ENCODE measurements around the gene CAAP1. TPM values are rescaled to one million over a fixed set of nuclear protein-coding genes. Genes with fewer than 3 reads are reported as not detected.

The CAAP1 gene, protein sequence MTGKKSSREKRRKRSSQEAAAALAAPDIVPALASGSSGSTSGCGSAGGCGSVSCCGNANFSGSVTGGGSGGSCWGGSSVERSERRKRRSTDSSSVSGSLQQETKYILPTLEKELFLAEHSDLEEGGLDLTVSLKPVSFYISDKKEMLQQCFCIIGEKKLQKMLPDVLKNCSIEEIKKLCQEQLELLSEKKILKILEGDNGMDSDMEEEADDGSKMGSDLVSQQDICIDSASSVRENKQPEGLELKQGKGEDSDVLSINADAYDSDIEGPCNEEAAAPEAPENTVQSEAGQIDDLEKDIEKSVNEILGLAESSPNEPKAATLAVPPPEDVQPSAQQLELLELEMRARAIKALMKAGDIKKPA
- 18.5 TPM for total RNA-seq
- polyA plus RNA-seq (ENCODE audit: insufficient read depth in 1 of 8, insufficient read length in 8 of 8, low replicate concordance in 1 of 8) = 10 to 100 TPM; 16.2 to 18.9 (median 17.5) TPM
- long read RNA-seq, donor 1, partial matches to known transcripts = 0 of 1 reads
- long read RNA-seq, donor 1, other reads (novel, unspliced or antisense) = 0 of 1 reads
- long read RNA-seq, donor 2 = 0 reads
- long read RNA-seq, donor 3, transcript CAAP1-201 (6 exons, 2,791 nt) = major isoform, 6 of 7 reads
- long read RNA-seq, donor 3, partial matches to known transcripts = 0 of 7 reads
- long read RNA-seq, donor 3, other reads (novel, unspliced or antisense) = 0 of 7 reads
- long read RNA-seq, donor 4, partial matches to known transcripts = 0 of 2 reads
- long read RNA-seq, donor 4, other reads (novel, unspliced or antisense) = 0 of 2 reads
- long read RNA-seq, donor 5, transcript CAAP1-201 (6 exons, 2,791 nt) = major isoform, 10 of 10 reads
- long read RNA-seq, donor 5, partial matches to known transcripts = 0 of 10 reads
- long read RNA-seq, donor 5, other reads (novel, unspliced or antisense) = 0 of 10 reads
- long read RNA-seq, donor 6, partial matches to known transcripts = 0 of 4 reads
- long read RNA-seq, donor 6, other reads (novel, unspliced or antisense) = 0 of 4 reads
- long read RNA-seq, donor 7, transcript CAAP1-201 (6 exons, 2,791 nt) = major isoform, 6 of 7 reads
- long read RNA-seq, donor 7, partial matches to known transcripts = 0 of 7 reads
- long read RNA-seq, donor 7, other reads (novel, unspliced or antisense) = 0 of 7 reads
- long read RNA-seq, donor 8, partial matches to known transcripts = 0 of 2 reads
- long read RNA-seq, donor 8, other reads (novel, unspliced or antisense) = 0 of 2 reads
- long read RNA-seq, donor 9, partial matches to known transcripts = 0 of 5 reads
- long read RNA-seq, donor 9, other reads (novel, unspliced or antisense) = 0 of 5 reads
- long read RNA-seq, donor 10, partial matches to known transcripts = 0 of 7 reads
- long read RNA-seq, donor 10, other reads (novel, unspliced or antisense) = 0 of 7 reads
- long read RNA-seq, donor 11, partial matches to known transcripts = 0 of 4 reads
- long read RNA-seq, donor 11, other reads (novel, unspliced or antisense) = 0 of 4 reads

GRCh38 chr9:26892251-26893029, at the start of gene CAAP1:
CAAP1 (minus strand) TSS chr9:26892802; CDS start chr9:26892715, 87 bp downstream.
- Histone ChIP-seq H3K4me3 (ENCODE audit: low read length) (peak within 1 kb of the TSS; percentile 92), H3K4me1 (ENCODE audit: control insufficient read depth, insufficient read depth, low read length) (peaks cover 4% of the 10 kb centered on the region), H3K27me3 (ENCODE audit: control insufficient read depth, insufficient read depth, low read length) (no peaks in the 10 kb centered on the region), H3K36me3 (ENCODE audit: control insufficient read depth, insufficient read depth, low read length) (no peaks in the 10 kb centered on the region), H3K9me3 (replicated peaks; ENCODE audit: control insufficient read depth, low read depth, low read length) (no peaks in the 10 kb centered on the region), H3K27ac (ENCODE audit: low read length) (peak within 1 kb of the TSS; percentile 99)
- DNase-seq = peak; percentile 98
- WGBS (ENCODE audit: insufficient coverage) = 0% methylated on average over 63 of the region's 70 CpGs

DNA sequence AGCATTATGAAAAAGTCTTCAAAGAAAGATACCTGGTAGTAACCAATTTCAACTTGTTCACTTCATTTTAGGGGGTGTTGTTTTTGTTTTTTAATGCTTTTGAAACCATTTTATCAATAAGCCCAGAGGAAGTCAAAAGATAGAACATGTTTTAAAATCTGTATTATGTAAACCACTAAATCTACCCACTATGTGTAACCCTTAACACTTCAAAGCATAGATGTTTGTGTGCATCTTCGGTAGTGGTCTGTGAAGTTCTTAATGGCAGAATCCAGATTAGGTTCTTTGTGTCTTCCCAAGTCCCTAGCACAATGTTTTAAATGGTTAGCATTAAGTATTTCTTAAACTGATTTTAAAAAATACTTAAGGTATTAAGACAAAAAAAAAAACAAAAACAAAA, 48.2 kb upstream of the CAAP1 start:
- DNase-seq = no peak
- H3K36me3 ChIP-seq (ENCODE audit: control insufficient read depth, insufficient read depth, low read length) = no peaks in the 10 kb centered on the region
- H3K4me1 ChIP-seq (ENCODE audit: control insufficient read depth, insufficient read depth, low read length) = peaks cover 4% of the 10 kb centered on the region
- peaks cover 7% of the 10 kb centered on the region for H3K9me3 ChIP-seq (replicated peaks; ENCODE audit: control insufficient read depth, low read depth, low read length)
- H3K4me3 ChIP-seq (ENCODE audit: low read length) = no peak overlapping the region
- H3K27me3 ChIP-seq (ENCODE audit: control insufficient read depth, insufficient read depth, low read length) = no peaks in the 10 kb centered on the region
- WGBS (ENCODE audit: insufficient coverage) = no CpG with 5 or more reads among the region's 1 CpG
- H3K27ac ChIP-seq (ENCODE audit: low read length) = no peak overlapping the region

DNA sequence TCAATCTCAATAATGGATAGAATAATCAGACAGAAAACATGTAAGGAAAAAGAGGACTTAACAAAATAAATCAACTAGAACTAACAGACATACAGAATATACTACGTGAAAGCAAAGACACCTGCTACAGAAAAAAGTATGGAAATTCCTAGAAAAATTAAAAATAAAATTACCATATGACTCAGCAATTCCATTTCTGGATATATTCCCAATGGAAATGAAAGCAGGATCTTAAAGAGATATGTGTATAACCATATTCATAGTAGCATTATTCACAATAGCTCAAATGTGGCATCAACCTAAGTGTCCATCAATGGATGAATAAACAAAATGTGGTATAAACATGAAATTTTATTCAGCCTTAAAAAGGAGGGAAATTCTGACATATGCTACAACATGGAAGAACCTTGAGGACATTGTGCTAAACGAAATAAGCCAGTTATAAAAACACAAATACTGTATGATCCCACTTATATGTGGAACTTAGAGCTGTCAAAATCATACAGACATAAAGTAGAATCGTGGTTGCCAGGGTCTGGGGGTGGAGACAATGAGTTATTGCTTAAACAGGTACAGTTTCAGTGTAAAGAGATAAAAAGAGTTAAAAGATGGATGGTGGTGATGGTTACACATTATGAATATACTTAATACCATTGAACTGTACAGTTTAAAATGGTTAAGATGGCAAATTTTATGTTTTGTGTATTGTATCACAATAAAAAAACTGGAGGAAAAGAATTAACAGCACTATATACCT, 47.5 kb upstream of the CAAP1 start:
- no peak overlapping the region for H3K27ac ChIP-seq (ENCODE audit: low read length)
- H3K4me3 ChIP-seq (ENCODE audit: low read length) = no peak overlapping the region
- H3K4me1 ChIP-seq (ENCODE audit: control insufficient read depth, insufficient read depth, low read length) = no peaks in the 10 kb centered on the region

DNA sequence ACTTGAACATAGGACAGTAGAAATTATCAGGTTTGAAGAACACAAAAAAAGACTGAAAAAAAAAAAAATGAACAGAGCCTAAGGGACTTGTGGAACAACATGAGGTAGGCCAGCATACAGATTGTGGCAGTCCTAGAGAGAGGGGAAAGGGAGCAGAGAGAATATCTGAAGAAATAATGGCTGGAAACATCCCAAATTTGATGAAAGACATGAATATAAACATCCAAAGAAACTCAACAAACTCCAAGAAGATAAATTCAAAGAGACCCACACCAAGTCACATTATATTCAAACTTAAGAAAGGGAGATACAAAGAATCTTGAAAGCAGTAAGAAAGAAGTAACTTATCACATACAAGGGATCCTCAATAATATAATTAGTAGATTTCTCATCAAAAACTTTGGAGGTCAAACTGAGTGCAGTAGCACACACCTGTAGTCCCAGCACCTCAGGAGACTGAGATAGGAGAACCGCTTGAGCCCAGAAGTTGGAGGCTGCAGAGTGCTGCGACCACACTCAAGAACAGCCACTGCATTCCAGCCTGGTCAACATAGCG, 45.3 kb upstream of the CAAP1 start:
- Histone ChIP-seq H3K27me3 (ENCODE audit: control insufficient read depth, insufficient read depth, low read length) (no peaks in the 10 kb centered on the region), H3K4me3 (ENCODE audit: low read length) (no peak overlapping the region), H3K27ac (ENCODE audit: low read length) (no peak overlapping the region), H3K9me3 (replicated peaks; ENCODE audit: control insufficient read depth, low read depth, low read length) (peaks cover 7% of the 10 kb centered on the region), H3K4me1 (ENCODE audit: control insufficient read depth, insufficient read depth, low read length) (no peaks in the 10 kb centered on the region), H3K36me3 (ENCODE audit: control insufficient read depth, insufficient read depth, low read length) (no peaks in the 10 kb centered on the region)
- 92% methylated on average over 2 of the region's 3 CpGs for WGBS (ENCODE audit: insufficient coverage)
- no peak for DNase-seq

More for the DNA sequence above, 47.5 kb upstream of the CAAP1 start:
- peaks cover 7% of the 10 kb centered on the region for H3K9me3 ChIP-seq (replicated peaks; ENCODE audit: control insufficient read depth, low read depth, low read length)
- no CpG with 5 or more reads among the region's 3 CpGs for WGBS (ENCODE audit: insufficient coverage)
- no peaks in the 10 kb centered on the region for H3K27me3 ChIP-seq (ENCODE audit: control insufficient read depth, insufficient read depth, low read length)
- no peaks in the 10 kb centered on the region for H3K36me3 ChIP-seq (ENCODE audit: control insufficient read depth, insufficient read depth, low read length)
- DNase-seq = no peak

DNA sequence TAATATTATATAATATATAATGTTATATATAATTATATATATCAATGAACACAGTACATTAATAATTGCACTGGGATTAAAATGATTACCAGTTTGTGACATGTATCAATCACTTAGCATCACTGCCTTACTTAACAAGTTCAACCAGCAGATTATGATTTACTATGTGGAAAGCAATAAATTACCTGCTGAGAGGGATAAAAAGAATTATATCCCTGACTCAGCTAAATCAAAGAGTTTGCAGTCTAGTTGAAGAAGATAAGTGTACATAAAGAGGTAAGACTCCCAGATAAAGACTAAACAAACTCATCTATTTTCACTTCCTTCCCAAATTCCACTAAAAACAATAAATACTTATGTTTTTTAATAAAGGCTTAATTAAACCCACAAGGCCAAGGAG, 43.2 kb upstream of the CAAP1 start:
- no peak for DNase-seq
- no peak overlapping the region for H3K27ac ChIP-seq (ENCODE audit: low read length)
- H3K4me3 ChIP-seq (ENCODE audit: low read length) = no peak overlapping the region
- peaks cover 7% of the 10 kb centered on the region for H3K9me3 ChIP-seq (replicated peaks; ENCODE audit: control insufficient read depth, low read depth, low read length)
- H3K27me3 ChIP-seq (ENCODE audit: control insufficient read depth, insufficient read depth, low read length) = no peaks in the 10 kb centered on the region
- H3K4me1 ChIP-seq (ENCODE audit: control insufficient read depth, insufficient read depth, low read length) = no peaks in the 10 kb centered on the region
- H3K36me3 ChIP-seq (ENCODE audit: control insufficient read depth, insufficient read depth, low read length) = no peaks in the 10 kb centered on the region

- DNase-seq = no peak
- peaks cover 19% of the 10 kb centered on the region for H3K36me3 ChIP-seq (ENCODE audit: control insufficient read depth, insufficient read depth, low read length)
- H3K4me1 ChIP-seq (ENCODE audit: control insufficient read depth, insufficient read depth, low read length) = no peaks in the 10 kb centered on the region
- H3K4me3 ChIP-seq (ENCODE audit: low read length) = no peak overlapping the region
- WGBS (ENCODE audit: insufficient coverage) = 94% methylated on average over 3 of the region's 8 CpGs
- no peaks in the 10 kb centered on the region for H3K9me3 ChIP-seq (replicated peaks; ENCODE audit: control insufficient read depth, low read depth, low read length)
- H3K27me3 ChIP-seq (ENCODE audit: control insufficient read depth, insufficient read depth, low read length) = no peaks in the 10 kb centered on the region
- no peak overlapping the region for H3K27ac ChIP-seq (ENCODE audit: low read length)
Measured at GRCh38 chr9:26928902-26929495, 36.4 kb upstream of the CAAP1 start.

DNA sequence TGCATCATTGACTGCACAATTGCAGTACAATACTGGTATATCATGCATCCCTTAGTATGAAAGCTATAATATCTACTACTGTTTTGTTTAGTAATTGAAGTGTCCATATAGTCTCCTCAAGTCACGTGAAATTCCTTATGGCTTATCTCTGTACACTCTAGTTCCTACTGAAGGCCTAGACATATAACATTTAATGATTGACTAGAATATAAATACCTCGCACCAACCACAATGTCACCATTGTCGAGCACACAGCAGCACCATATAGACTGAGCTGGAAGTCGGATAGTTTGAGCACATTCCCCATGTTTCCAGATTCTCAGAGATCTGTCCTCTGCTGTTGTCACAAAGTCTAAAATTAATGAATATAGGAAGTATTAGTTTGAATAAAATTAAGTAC, 33.0 kb upstream of the CAAP1 start:
- no CpG with 5 or more reads among the region's 4 CpGs for WGBS (ENCODE audit: insufficient coverage)
- Histone ChIP-seq H3K4me1 (ENCODE audit: control insufficient read depth, insufficient read depth, low read length) (no peaks in the 10 kb centered on the region), H3K9me3 (replicated peaks; ENCODE audit: control insufficient read depth, low read depth, low read length) (no peaks in the 10 kb centered on the region), H3K27ac (ENCODE audit: low read length) (no peak overlapping the region), H3K36me3 (ENCODE audit: control insufficient read depth, insufficient read depth, low read length) (peaks cover 33% of the 10 kb centered on the region), H3K27me3 (ENCODE audit: control insufficient read depth, insufficient read depth, low read length) (no peaks in the 10 kb centered on the region), H3K4me3 (ENCODE audit: low read length) (no peak overlapping the region)
- DNase-seq = no peak

GRCh38 chr9:26919698-26920097, 27.1 kb upstream of the CAAP1 start:
- no peak for DNase-seq
- Histone ChIP-seq H3K27ac (ENCODE audit: low read length) (no peak overlapping the region), H3K36me3 (ENCODE audit: control insufficient read depth, insufficient read depth, low read length) (peaks cover 27% of the 10 kb centered on the region), H3K27me3 (ENCODE audit: control insufficient read depth, insufficient read depth, low read length) (no peaks in the 10 kb centered on the region), H3K9me3 (replicated peaks; ENCODE audit: control insufficient read depth, low read depth, low read length) (no peaks in the 10 kb centered on the region), H3K4me1 (ENCODE audit: control insufficient read depth, insufficient read depth, low read length) (no peaks in the 10 kb centered on the region), H3K4me3 (ENCODE audit: low read length) (no peak overlapping the region)
- WGBS (ENCODE audit: insufficient coverage) = no CpG with 5 or more reads among the region's 1 CpG
